ENCODE data around the gene COL23A1.

DNA sequence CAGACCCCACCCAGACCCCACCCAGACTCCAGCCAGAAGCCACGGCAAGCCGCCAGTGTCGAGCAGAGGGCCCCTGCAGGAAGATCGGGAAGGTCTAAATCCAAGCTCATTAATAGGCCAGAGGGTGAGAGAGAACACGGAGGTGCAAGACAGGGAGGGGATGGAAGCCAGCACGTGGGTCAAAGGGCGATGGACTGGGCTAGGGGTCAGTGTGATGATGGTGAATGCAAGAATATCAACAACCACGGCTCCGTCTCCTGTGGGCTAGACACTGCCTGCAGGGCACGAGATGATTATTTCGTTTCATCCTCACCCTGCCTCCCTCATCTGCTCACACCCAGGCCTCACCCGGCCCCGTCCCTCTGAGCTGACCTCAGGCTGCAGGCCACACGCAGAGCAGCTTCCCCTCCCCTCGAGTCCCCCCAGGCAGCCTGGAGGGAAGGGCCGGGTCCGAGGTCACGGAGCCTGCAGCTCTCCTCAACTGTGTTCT lies 122.0 kb downstream of the COL23A1 start:
- TF ChIP-seq, protein P1, sequence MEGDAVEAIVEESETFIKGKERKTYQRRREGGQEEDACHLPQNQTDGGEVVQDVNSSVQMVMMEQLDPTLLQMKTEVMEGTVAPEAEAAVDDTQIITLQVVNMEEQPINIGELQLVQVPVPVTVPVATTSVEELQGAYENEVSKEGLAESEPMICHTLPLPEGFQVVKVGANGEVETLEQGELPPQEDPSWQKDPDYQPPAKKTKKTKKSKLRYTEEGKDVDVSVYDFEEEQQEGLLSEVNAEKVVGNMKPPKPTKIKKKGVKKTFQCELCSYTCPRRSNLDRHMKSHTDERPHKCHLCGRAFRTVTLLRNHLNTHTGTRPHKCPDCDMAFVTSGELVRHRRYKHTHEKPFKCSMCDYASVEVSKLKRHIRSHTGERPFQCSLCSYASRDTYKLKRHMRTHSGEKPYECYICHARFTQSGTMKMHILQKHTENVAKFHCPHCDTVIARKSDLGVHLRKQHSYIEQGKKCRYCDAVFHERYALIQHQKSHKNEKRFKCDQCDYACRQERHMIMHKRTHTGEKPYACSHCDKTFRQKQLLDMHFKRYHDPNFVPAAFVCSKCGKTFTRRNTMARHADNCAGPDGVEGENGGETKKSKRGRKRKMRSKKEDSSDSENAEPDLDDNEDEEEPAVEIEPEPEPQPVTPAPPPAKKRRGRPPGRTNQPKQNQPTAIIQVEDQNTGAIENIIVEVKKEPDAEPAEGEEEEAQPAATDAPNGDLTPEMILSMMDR (IDR thresholded peaks at IDR 0.05), result no peak
- no peak for TF ChIP-seq POLR2A (IDR thresholded peaks at IDR 0.05)

Data from lower leg skin (tissue), 3 donors.